ENCODE measurements around the gene KLHL25. TPM values are rescaled to one million over a fixed set of nuclear protein-coding genes. Genes with fewer than 3 reads are reported as not detected.

Gene KLHL25
- total and polyA plus RNA-seq, 4 donors: 2.3 to 34.2 (median 11.4) TPM

DNA sequence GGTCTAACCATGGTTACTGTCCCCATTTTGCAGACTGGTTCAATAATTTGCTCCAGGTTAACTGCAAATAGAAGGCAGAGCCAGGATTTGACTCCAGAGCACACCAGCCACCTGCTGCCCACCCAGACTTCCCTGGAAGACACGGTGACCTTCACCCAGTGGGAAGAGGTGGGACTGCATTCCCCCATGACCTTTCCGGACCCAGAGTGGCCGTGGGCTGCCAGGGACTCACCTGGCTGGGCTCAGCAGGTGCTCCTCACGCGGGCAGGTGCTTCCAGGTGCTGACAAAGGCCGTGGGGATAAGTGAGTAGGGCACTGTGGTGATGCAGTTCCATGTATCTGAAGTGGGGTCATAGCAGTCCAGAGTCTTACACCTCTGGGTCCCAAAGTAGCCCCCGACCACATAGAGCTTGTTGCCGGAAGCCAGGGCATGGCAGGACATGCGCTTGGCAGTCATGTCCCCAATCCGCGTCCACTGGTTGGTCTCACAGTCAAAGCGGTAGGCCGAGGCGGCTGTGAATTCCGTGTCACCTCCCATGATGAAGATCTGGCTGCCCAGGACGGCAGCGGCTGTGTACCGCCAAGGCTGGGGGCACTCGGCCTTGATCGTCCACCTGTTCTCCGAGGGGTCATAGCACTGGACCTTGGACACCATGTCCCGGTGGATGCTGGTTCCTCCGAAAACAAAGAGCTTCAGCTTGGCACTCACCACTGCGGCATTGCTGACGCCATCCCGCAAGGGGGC, 26.8 kb downstream of the KLHL25 start:
- H3K9me3 ChIP-seq (ENCODE audit: control insufficient read depth in 4 of 4, low read length in 3 of 4): no peaks in the 10 kb centered on the region
- H3K9ac ChIP-seq (ENCODE audit: low read depth in 1 of 2, low read length in 2 of 2): no peak overlapping the region
- H3K36me3 ChIP-seq (ENCODE audit: control insufficient read depth in 4 of 4, insufficient read depth in 3 of 4, low read depth in 1 of 4, low read length in 3 of 4): peaks cover 0 to 8% (median 0%) of the 10 kb centered on the region in 4 donors
- H3K4me3 ChIP-seq (ENCODE audit: low read depth in 1 of 3, low read length in 3 of 3): no peak overlapping the region
- H3K4me1 ChIP-seq (ENCODE audit: control insufficient read depth in 4 of 4, insufficient read depth in 4 of 4, low read length in 3 of 4): peaks cover 9 to 47% (median 37%) of the 10 kb centered on the region in 4 donors
- TF ChIP-seq FOXA2 (IDR thresholded peaks at IDR 0.05): no peak
- peak; percentile 14 to 26 for TF ChIP-seq HNF4A (conservative IDR thresholded peaks at IDR 0.05)
- TF ChIP-seq JUND (IDR thresholded peaks at IDR 0.05): no peak
- DNase-seq (ENCODE audit: low spot score): no peak
- H3K27me3 ChIP-seq (ENCODE audit: control insufficient read depth in 4 of 4, insufficient read depth in 4 of 4, low read length in 3 of 4): no peaks in the 10 kb centered on the region
- WGBS: 91% methylated on average over 26 of the region's 26 CpGs
- no peak overlapping the region for H3K27ac ChIP-seq (ENCODE audit: low read depth in 1 of 2, low read length in 2 of 2)

DNA sequence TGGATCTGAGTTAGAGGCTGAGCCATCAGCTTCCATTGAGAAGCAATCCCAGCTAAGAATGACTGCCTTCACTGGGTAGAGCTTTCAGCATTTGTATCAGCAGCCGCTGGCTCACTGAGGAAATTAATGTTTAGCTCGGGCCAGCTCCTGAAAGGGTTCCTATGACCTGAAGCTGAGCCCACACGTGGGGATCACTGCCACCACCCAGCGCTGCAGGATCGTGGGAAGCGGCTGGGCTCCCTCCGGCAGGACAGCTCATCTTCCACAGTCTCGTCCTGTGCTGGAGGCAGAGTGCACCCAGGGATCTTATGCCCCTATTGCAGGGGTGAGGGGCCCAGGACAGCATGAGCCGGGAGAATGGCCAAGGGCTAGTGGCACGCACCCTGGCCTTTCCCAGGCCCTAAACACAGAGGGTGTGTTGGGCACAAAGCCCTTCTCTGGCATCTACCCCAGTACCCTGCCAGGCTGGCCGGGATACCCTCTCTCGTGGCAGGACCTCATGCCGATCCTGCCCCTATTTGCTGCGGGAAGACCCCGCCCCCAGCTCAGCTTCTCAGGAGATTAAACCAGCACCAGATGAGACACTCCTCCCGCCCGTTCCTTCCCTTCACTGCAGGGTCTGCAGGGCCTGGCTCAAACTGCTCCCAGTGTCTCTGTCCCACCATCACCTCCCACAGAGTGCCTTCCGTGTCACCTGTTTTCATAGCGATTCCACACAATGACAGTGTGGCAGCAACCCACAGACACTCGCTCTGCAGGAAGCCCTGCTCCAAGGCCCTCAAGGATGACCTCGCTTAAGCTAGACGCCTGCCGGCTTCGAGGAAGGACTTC, 28.5 kb downstream of the KLHL25 start:
- TF ChIP-seq FOXA2 (IDR thresholded peaks at IDR 0.05) (peak; percentile 21), NR2F2 (IDR thresholded peaks at IDR 0.05) (no peak), HNF4A (conservative IDR thresholded peaks at IDR 0.05) (peak; percentile 47 to 80), SP1 (IDR thresholded peaks at IDR 0.05) (peak; percentile 46), RAD21 (IDR thresholded peaks at IDR 0.05) (peak; percentile 43 to 62), HNF4G (IDR thresholded peaks at IDR 0.05) (no peak), GABPA (IDR thresholded peaks at IDR 0.05 in 1 of 2, conservative IDR thresholded peaks at IDR 0.05 in 1 of 2) (no peak), TAF1 (conservative IDR thresholded peaks at IDR 0.05) (no peak), JUND (IDR thresholded peaks at IDR 0.05) (peak in 1 of 2 donors; percentile 11), RXRA (IDR thresholded peaks at IDR 0.05) (peak; percentile 73 to 88), EGR1 (IDR thresholded peaks at IDR 0.05; ENCODE audit: low read depth in 2 of 2) (no peak), YY1 (IDR thresholded peaks at IDR 0.05) (peak; percentile 68), FOXA1 (IDR thresholded peaks at IDR 0.05) (peak; percentile 27)
- TF ChIP-seq, protein P1, sequence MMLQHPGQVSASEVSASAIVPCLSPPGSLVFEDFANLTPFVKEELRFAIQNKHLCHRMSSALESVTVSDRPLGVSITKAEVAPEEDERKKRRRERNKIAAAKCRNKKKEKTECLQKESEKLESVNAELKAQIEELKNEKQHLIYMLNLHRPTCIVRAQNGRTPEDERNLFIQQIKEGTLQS (IDR thresholded peaks at IDR 0.05): no peak
- TF ChIP-seq, protein P2, sequence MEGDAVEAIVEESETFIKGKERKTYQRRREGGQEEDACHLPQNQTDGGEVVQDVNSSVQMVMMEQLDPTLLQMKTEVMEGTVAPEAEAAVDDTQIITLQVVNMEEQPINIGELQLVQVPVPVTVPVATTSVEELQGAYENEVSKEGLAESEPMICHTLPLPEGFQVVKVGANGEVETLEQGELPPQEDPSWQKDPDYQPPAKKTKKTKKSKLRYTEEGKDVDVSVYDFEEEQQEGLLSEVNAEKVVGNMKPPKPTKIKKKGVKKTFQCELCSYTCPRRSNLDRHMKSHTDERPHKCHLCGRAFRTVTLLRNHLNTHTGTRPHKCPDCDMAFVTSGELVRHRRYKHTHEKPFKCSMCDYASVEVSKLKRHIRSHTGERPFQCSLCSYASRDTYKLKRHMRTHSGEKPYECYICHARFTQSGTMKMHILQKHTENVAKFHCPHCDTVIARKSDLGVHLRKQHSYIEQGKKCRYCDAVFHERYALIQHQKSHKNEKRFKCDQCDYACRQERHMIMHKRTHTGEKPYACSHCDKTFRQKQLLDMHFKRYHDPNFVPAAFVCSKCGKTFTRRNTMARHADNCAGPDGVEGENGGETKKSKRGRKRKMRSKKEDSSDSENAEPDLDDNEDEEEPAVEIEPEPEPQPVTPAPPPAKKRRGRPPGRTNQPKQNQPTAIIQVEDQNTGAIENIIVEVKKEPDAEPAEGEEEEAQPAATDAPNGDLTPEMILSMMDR (IDR thresholded peaks at IDR 0.05; ENCODE audit: low read depth, low read length, missing input control): no peak
- TF ChIP-seq, protein P3, sequence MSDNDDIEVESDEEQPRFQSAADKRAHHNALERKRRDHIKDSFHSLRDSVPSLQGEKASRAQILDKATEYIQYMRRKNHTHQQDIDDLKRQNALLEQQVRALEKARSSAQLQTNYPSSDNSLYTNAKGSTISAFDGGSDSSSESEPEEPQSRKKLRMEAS (IDR thresholded peaks at IDR 0.05): peak; percentile 69
- TF ChIP-seq, protein P4, sequence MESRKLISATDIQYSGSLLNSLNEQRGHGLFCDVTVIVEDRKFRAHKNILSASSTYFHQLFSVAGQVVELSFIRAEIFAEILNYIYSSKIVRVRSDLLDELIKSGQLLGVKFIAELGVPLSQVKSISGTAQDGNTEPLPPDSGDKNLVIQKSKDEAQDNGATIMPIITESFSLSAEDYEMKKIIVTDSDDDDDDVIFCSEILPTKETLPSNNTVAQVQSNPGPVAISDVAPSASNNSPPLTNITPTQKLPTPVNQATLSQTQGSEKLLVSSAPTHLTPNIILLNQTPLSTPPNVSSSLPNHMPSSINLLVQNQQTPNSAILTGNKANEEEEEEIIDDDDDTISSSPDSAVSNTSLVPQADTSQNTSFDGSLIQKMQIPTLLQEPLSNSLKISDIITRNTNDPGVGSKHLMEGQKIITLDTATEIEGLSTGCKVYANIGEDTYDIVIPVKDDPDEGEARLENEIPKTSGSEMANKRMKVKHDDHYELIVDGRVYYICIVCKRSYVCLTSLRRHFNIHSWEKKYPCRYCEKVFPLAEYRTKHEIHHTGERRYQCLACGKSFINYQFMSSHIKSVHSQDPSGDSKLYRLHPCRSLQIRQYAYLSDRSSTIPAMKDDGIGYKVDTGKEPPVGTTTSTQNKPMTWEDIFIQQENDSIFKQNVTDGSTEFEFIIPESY (IDR thresholded peaks at IDR 0.05): no peak
- TF ChIP-seq, protein P5, sequence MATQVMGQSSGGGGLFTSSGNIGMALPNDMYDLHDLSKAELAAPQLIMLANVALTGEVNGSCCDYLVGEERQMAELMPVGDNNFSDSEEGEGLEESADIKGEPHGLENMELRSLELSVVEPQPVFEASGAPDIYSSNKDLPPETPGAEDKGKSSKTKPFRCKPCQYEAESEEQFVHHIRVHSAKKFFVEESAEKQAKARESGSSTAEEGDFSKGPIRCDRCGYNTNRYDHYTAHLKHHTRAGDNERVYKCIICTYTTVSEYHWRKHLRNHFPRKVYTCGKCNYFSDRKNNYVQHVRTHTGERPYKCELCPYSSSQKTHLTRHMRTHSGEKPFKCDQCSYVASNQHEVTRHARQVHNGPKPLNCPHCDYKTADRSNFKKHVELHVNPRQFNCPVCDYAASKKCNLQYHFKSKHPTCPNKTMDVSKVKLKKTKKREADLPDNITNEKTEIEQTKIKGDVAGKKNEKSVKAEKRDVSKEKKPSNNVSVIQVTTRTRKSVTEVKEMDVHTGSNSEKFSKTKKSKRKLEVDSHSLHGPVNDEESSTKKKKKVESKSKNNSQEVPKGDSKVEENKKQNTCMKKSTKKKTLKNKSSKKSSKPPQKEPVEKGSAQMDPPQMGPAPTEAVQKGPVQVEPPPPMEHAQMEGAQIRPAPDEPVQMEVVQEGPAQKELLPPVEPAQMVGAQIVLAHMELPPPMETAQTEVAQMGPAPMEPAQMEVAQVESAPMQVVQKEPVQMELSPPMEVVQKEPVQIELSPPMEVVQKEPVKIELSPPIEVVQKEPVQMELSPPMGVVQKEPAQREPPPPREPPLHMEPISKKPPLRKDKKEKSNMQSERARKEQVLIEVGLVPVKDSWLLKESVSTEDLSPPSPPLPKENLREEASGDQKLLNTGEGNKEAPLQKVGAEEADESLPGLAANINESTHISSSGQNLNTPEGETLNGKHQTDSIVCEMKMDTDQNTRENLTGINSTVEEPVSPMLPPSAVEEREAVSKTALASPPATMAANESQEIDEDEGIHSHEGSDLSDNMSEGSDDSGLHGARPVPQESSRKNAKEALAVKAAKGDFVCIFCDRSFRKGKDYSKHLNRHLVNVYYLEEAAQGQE (IDR thresholded peaks at IDR 0.05): peak; percentile 80
- Histone ChIP-seq H3K27ac (ENCODE audit: low read depth in 1 of 2, low read length in 2 of 2) (peak overlapping the region; percentile 34 to 59), H3K9ac (ENCODE audit: low read depth in 1 of 2, low read length in 2 of 2) (peak overlapping the region in 1 of 2 donors; percentile 20), H3K4me1 (ENCODE audit: control insufficient read depth in 4 of 4, insufficient read depth in 4 of 4, low read length in 3 of 4) (peaks cover 4 to 38% (median 33%) of the 10 kb centered on the region in 4 donors), H3K36me3 (ENCODE audit: control insufficient read depth in 4 of 4, insufficient read depth in 3 of 4, low read depth in 1 of 4, low read length in 3 of 4) (peaks cover 0 to 8% (median 0%) of the 10 kb centered on the region in 4 donors), H3K27me3 (ENCODE audit: control insufficient read depth in 4 of 4, insufficient read depth in 4 of 4, low read length in 3 of 4) (no peaks in the 10 kb centered on the region), H3K9me3 (ENCODE audit: control insufficient read depth in 4 of 4, low read length in 3 of 4) (no peaks in the 10 kb centered on the region), H3K4me3 (ENCODE audit: low read depth in 1 of 3, low read length in 3 of 3) (no peak overlapping the region)
- DNase-seq (ENCODE audit: low spot score): no peak
- WGBS: 63% methylated on average over 24 of the region's 24 CpGs
